ENCODE data around the gene TRNP1. TPM values are rescaled to one million over a fixed set of nuclear protein-coding genes. Genes with fewer than 3 reads are reported as not detected.

Gene TRNP1
- total RNA-seq, 6 experiments from 2014 or later, result 2.0 to 24.8 (median 6.7) TPM

- TF ChIP-seq POLR2A (IDR thresholded peaks at IDR 0.05) (no peak), CTCF (IDR thresholded peaks at IDR 0.05) (no peak)
- Histone ChIP-seq H3K36me3 (no peaks in the 10 kb centered on the region), H3K9me3 (no peaks in the 10 kb centered on the region), H3K27ac (no peak overlapping the region), H3K4me3 (peak overlapping the region in 2 of 3 donors; percentile 78 to 82), H3K27me3 (no peaks in the 10 kb centered on the region), H3K4me1 (peaks cover 0 to 13% (median 4%) of the 10 kb centered on the region in 4 donors)
- WGBS (ENCODE audit: insufficient coverage, low coverage, low lambda C conversion rate, missing lambda C conversion rate), result 28% methylated on average over 11 of the region's 13 CpGs
- no peak for DNase-seq
- ATAC-seq, result no peak
- intact Hi-C loops (cut with DNase I), result no loop called here
These were observed 34.2 kb upstream of the TRNP1 start for GRCh38 chr1:26959270-26959669.

DNA sequence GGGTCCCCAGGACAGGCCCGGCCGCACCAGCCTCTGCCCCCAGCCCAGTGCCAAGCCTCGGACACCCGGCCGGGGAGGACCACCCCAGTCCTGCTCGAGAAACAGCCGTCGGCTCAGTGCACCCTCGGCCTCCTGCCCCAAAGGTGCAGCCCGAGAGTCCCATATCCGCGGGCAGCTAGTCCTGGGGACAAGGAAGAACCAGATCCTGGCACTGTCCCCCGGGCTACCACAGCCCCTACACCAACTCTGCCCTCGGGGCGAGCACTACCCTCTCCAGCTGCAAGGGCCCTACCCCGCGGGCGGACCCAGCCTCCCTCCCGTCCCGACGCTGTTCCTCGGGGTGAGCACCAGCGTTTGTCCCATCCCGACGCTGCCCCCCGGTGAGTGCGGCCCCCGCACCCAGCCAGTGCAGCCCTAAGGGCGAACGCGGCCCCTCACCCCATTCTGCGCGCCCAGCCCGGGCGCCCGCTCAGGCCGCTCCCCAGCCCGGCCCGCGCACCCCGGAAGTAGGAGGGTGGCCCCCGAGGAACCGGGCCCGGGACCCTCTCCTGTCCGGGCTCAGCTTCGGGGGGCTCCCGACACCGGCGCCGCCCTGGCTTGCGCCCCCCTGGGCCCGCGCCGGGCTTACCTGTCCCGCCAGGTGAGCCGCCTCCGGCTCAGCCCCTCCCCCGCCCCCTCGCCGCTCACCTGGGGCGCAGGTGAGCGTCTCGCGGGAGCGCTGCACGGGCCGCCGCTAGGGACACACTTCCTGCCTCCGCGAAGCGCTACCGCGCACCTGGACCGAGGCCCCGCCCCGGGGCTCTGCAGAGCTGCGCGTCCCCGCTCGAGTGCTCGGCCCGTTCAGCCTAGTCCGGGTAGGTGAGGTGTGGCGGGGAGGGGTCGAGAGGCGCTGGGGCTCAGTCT is 33.5 kb upstream of the TRNP1 start, which contains the start of gene KDF1:
KDF1 (minus strand) TSS at position 747 of the 903 bp plus-strand sequence. CDS start 8,088 bp downstream, outside the sequence.
- peaks cover 0 to 16% (median 6%) of the 10 kb centered on the region in 4 donors for H3K4me1 ChIP-seq
- intact Hi-C loops (cut with DNase I), result no loop called here
- WGBS (ENCODE audit: insufficient coverage, low coverage, low lambda C conversion rate, missing lambda C conversion rate), result 3% methylated on average over 17 of the region's 86 CpGs
- no peaks in the 10 kb centered on the region for H3K9me3 ChIP-seq
- ATAC-seq, result peak; percentile 81 to 88 (median 86)
- peak within 1 kb of the TSS in 2 of 3 donors; percentile 27 to 40 for H3K27ac ChIP-seq
- peak within 1 kb of the TSS; percentile 66 to 82 (median 78) for H3K4me3 ChIP-seq
- TF ChIP-seq POLR2A (IDR thresholded peaks at IDR 0.05) (peak; percentile 35), CTCF (IDR thresholded peaks at IDR 0.05) (peak in 3 of 4 donors; percentile 14 to 26 (median 17))
- no peaks in the 10 kb centered on the region for H3K36me3 ChIP-seq
- peak; percentile 67 to 79 (median 79) for DNase-seq
- H3K27me3 ChIP-seq, result no peaks in the 10 kb centered on the region

DNA sequence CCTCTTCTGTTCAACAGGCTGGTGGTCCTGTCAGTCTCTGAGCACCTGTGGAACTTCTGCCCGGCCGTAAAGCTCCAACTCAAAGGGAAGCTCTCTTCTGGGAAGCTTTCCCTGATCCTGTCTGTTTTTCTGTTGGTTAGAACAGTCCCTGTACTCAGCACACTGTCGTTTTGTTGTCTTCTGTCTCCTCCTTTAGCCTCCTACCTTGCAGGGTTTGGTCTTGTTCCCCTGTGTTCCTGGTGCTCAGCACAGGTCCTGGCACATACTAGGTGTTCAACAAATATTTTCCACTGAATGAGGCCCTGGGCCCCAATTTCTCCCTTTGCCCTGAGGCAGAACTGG is 32.9 kb upstream of the TRNP1 start:
- intact Hi-C loops (cut with DNase I), result no loop called here
- DNase-seq (no peak), ATAC-seq (peak in 3 of 4 donors; percentile 5 to 8 (median 8))
- no peaks in the 10 kb centered on the region for H3K36me3 ChIP-seq
- TF ChIP-seq CTCF (IDR thresholded peaks at IDR 0.05), result no peak
- TF ChIP-seq POLR2A (IDR thresholded peaks at IDR 0.05), result no peak
- no peaks in the 10 kb centered on the region for H3K27me3 ChIP-seq
- no peak overlapping the region for H3K27ac ChIP-seq
- peak overlapping the region; percentile 66 to 82 (median 78) for H3K4me3 ChIP-seq
- H3K9me3 ChIP-seq, result no peaks in the 10 kb centered on the region
- H3K4me1 ChIP-seq, result peaks cover 0 to 16% (median 6%) of the 10 kb centered on the region in 4 donors
- WGBS (ENCODE audit: insufficient coverage, low coverage, low lambda C conversion rate, missing lambda C conversion rate), result no CpG with 5 or more reads among the region's 3 CpGs

GRCh38 chr1:26961826-26962225 is 31.7 kb upstream of the TRNP1 start:
- Histone ChIP-seq H3K4me1 (peaks cover 0 to 19% (median 6%) of the 10 kb centered on the region in 4 donors), H3K27ac (no peak overlapping the region), H3K4me3 (no peak overlapping the region), H3K36me3 (no peaks in the 10 kb centered on the region), H3K9me3 (no peaks in the 10 kb centered on the region), H3K27me3 (no peaks in the 10 kb centered on the region)
- TF ChIP-seq POLR2A (IDR thresholded peaks at IDR 0.05) (no peak), CTCF (IDR thresholded peaks at IDR 0.05) (no peak)
- WGBS (ENCODE audit: insufficient coverage, low coverage, low lambda C conversion rate, missing lambda C conversion rate), result 70% methylated on average over 3 of the region's 3 CpGs
- intact Hi-C loops (cut with DNase I), result no loop called here
- DNase-seq (no peak), ATAC-seq (no peak)

All from right lobe of liver (tissue), 6 donors.